Embryonic facial prominence (tissue), 1 donor: Measurements from ENCODE around the gene NPB.
"Not testable (repeated sequence)": the region's sequence is repeated elsewhere in the genome, so short reads cannot be mapped to it uniquely, and the experiment has no call there.

ENCODE experiments used
- DNase-seq: peaks from one replicate; pipeline ENCODE4 v3.0.0-alpha.2; 2016; ENCODE audit errors: extremely low spot score

The NPB gene

GRCh38 chr17:81911969-81912368 is 9.9 kb downstream of the NPB start:
- no peak for DNase-seq

GRCh38 chr17:81912441-81913309 is 10.6 kb downstream of the NPB start:
- no peak for DNase-seq

GRCh38 chr17:81913394-81914102 is 11.5 kb downstream of the NPB start:
- no peak for DNase-seq

DNA sequence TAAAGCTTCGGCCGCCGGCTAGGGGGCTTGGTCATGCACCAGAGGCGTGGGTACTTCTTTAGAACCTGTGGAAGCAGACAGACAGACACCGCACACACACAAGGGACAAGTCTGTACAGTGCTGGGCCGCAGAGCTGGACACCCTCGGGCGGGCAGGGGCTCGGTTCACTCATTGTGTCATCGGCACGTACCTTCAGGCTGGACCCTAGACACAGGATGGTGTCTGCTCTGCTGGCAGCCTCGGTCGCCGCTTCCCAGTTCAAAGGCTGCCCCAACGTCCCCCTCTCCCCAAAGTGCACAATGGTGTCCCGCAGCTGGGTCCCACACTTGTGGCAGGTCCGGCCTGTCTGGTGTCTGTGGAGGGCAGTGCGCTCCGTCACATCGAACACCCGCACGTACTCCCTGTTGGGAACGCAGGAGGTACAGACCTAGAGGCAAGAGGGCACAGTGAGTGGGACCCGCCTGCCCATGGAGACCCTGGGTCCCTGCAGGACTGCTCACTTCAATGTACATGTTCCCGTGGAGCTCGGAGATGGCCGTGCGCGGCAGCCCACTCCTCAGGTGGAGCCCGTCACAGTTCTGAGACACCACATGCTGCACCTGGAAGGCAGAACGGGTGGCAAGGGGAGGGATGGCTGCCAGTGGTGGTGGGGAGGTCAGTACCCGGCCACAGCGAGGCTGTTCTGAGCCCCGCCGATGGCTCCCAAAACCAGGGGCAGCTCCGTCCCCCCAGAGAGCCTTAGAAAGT is 12.2 kb downstream of the NPB start:
- DNase-seq = no peak

DNA sequence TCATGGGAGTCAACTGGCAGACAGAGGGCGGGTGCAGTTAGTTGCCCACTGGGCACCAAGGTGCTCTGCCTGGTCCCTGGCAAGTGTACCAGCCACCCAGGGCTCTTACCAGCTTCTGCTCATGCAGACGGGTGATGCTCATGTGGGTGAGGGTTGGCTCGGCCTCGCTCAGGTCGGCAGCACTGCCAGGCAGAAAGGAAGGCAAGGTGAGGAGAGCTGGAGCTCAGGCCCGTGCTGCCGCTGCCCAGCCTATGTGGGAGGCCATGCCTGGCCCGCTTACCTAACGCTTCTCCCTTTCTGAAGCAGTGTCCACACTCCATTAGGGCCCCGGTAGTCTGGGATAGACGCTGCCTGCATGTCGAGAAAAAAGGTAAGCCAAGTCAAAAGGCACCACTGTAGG is 13.3 kb downstream of the NPB start:
- DNase-seq = no peak

DNA sequence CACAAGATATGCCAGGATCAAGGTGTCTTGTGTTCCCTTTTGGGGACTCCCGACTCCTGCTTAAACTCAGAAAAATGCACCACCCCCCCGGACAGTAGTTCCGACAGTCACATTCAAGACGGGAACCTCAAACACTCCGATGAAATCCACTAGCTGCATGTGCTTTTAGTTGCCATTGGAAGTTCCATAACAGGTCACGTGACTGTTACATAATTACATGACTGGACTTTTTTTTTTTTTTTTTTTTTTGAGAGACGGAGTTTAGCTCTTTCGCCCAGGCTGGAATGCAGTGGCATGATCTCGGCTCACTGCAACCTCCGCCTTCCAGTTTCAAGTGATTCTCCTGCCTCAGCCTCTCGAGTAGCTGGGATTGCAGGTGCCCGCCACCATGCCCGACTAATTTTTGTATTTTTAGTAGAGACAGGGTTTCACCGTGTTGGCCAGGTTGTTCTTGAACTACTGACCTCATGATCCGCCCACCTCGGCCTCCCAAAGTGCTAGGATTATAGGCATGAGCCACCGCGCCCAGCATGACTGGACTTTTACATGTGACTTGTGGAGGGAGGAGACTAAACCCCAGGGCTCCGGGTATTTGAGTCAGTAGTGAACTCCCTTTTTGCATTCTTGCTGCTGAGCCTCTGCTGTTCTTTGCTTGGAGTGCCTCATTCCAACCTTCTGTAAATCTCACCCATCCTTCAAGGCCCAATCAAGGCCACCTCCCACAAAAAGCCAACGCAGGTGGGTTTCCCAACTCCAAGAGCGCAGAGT is 14.4 kb downstream of the NPB start:
- no peak for DNase-seq

DNA sequence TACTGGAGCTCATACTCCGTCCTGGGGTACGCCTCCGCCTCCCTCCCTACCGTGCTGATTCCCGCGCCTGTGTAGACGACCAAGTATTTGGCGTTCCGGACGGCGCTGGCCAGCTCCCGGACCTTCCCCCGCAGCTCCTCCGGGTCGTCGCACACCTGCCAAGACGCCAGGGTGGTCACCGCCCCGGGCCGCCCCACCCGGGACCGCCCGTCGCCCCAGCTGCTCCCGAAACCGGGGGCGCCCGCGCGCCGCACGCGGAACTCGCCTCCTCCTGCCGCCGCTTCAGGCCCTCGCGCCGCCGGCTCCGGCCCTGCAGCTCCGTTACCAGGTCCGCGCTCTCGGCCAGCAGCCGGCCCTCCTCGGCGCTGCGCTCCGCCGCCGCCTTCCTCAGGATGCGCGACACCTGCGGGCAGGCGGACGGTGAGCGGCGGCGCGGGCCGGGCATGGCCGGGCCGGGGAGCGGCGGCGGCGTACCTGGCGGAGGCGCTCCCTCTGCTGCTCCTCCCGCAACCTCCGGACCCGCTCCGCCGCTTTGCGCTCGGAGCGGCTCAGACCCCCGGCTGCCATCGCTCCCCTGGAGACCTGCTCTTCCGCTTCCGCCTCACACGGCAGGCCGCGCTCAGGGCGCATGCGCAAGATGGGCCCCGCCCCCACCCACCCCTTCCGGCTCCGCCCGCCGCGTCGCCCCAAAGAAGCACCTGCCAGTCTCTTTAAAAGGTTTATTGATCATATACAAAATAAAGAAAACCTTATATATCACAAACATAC is 15.7 kb downstream of the NPB start, which contains the start of gene SIRT7:
SIRT7 (minus strand) TSS at position 612 of the 768 bp plus-strand sequence; CDS start at position 567, 45 bp downstream.
- no peak for DNase-seq

DNA sequence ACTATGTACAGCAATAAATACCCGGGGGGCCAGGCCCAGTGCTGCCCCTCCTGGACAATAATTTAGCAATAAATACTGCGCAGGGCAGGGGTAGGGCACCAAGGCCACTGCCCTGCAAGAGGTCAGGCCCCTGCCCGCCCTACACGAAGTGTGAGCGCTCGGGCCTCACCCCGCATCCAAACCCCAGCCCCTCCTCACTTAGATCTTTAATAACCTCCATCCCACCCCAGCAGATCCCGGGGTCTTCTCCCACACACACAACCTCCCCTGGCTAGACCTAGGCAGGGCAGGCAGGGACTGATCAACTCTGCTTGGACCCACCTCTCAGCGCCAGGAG is 16.3 kb downstream of the NPB start:
- DNase-seq = not testable (repeated sequence)

DNA sequence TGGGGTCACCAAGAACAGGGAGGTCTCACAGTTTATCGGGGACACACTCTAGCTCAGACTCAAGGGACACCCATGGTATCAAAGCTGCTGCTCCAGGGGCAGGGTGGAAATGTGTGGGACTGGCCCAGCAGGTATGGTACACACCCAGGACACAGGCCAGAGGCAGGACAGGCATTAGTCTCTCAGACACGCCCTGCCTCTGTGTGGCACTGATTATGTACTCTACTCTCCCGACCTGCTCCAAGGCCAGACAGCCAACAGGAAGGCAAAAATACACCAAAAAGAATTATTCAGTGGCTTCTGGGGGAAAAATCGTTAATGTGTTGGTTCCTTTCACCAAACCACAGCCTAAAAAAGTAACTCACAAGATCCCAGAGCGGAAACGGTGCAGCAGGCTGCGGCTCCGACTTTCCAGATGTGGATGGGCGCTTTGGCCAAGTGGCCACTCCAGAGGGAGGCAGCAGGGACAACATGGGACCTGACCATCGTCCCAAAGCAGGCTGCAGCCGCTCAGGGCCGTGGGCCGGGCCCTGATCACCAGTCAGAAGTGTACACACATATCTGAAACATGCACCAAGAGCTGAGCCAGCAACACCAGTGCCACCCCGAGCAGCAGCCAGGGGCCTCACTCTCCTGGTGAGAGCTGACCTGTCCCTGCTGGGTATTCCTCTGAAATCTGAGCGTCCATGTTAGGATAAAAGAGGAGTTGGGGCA is 17.0 kb downstream of the NPB start:
- DNase-seq = no peak

- DNase-seq = no peak
These were observed 18.8 kb downstream of the NPB start for GRCh38 chr17:81920612-81921536.

GRCh38 chr17:81921537-81921862 is 19.5 kb downstream of the NPB start:
- no peak for DNase-seq

- no peak for DNase-seq
These were observed 20.0 kb downstream of the NPB start for GRCh38 chr17:81921996-81922565.

GRCh38 chr17:81922566-81923301 is 20.7 kb downstream of the NPB start:
- no peak for DNase-seq

DNA sequence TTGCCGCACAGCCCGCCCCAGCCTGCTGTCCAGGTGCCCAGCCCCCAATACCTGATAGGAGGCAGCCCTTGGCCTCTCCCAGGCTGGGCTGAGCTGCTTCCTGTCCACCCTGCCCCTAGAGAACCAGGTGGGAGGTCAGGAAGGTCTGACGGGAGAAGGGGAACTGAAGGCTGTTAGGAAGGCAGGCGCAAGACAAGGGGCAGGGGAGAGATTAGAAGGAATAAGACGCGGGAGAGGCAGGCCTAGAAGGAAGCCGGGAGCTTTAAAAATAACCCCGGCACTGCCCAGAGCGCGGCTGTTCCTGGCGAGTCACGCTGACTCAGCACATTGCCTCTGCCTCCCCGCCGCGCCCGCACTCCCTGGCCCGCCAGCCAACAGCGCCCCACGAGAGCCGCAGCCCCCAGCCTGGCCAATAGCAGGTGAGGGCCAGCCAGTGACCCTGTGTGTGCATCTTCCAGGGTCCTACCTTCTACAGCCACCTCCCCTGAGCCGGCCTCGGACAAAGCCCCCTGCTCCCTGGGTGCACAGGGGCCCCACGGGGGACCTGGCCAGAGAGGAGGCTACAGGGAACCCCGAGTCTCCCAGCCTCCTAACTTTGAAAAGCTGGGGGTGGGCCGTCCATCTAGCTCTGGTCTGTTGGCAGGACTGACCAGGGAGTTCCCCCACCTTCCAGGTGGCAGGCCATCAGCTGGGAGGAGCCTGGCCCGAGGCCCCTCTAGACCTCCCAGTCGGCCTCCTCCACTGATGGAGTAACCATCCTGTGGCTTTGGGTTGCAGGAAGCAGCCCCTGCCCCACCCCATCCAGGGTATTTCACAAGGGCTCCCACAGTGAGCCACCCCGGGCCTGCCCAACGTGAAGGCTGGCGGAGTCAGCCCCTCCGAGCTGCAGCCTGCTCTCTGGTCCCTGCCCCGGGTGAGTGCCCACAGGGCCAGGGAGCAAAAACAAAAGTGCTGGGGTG is 21.5 kb downstream of the NPB start:
- no peak for DNase-seq

GRCh38 chr17:81924557-81925532 is 22.8 kb downstream of the NPB start:
- no peak for DNase-seq
